HG03280 (cell line): ENCODE data around the gene NUP58.

Experiments
- ATAC-seq: cut with Tn5 transposase; IDR thresholded peaks from one replicate; pipeline ENCODE4 v1.9.1; 2021; ENCODE audit warnings: mild to moderate bottlenecking, moderate library complexity; ENCODE audit not compliant: unreplicated experiment

NUP58 gene, protein sequence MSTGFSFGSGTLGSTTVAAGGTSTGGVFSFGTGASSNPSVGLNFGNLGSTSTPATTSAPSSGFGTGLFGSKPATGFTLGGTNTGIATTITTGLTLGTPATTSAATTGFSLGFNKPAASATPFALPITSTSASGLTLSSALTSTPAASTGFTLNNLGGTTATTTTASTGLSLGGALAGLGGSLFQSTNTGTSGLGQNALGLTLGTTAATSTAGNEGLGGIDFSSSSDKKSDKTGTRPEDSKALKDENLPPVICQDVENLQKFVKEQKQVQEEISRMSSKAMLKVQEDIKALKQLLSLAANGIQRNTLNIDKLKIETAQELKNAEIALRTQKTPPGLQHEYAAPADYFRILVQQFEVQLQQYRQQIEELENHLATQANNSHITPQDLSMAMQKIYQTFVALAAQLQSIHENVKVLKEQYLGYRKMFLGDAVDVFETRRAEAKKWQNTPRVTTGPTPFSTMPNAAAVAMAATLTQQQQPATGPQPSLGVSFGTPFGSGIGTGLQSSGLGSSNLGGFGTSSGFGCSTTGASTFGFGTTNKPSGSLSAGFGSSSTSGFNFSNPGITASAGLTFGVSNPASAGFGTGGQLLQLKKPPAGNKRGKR

DNA sequence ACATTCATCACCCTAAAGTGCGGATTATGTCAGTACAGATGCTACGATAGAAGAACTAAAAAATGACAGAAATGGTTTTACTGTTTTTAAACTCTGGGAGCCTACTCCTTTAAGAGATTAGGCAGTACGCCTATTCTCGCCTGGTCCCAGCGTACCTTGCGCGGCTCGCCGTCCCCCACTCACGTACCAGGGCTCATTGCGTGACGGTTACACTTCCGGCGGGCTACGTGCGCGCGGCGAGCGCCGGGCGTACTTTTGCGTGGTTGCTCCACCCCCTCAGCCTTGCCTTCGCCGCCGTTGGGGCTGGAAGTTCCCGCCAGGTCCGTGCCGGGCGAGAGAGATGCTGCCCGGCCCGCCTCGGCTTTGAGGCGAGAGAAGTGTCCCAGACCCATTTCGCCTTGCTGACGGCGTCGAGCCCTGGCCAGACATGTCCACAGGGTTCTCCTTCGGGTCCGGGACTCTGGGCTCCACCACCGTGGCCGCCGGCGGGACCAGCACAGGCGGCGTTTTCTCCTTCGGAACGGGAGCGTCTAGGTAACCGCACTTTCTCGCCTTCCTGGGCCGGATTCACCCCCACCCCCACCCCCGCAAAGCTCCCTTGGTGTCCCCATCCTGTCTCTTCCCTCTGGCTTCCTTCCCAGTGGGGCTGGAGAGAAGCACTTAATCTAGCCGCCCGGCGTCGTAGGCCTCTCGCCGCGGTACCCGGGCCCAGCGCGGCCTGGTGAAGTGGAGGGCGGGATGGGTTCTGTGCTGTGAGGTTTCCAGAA is at the start of gene NUP58:
TSS of gene NUP58 (plus strand) at position 279 of the 767 bp plus-strand sequence. CDS start at position 428, 149 bp downstream.
- peak; percentile 99 for ATAC-seq

DNA sequence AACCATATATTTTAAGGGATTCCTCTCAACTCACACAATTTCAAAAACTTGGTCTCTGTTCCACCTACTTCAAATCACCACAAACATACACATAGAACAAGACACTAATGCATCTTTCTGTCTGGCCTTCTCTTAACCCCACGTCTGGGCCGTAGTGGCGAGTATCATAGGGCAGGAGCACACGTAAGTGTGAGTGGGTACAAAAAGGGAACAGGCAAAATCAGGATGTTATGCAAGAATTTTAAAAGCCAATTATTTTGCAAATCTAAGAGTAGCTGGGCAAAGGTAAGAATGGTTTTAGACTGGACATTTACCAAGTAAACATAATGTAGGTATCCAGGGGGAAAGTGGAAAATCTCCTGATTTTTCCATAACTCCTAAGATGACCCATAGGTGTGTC is 49.2 kb upstream of the NUP58 start:
- no peak for ATAC-seq

DNA sequence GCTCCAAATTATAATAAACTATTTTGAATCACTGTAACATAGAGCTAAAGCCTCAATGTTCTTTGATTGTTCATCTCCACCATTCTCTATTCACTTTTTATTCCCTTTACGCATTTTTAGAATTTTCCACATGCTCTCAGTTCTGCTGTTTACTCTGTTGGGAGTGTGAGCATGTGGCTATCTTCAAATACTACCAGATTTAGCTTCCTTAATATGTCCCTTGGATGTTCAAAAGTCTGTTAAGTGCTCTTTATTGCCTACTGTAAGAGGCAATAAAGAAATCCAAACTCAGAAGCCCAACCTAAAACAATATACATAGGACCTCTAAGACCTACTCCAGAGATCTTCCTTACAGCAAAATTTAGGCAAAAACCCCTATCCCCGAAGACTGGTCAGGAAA is 48.7 kb upstream of the NUP58 start:
- ATAC-seq = no peak

DNA sequence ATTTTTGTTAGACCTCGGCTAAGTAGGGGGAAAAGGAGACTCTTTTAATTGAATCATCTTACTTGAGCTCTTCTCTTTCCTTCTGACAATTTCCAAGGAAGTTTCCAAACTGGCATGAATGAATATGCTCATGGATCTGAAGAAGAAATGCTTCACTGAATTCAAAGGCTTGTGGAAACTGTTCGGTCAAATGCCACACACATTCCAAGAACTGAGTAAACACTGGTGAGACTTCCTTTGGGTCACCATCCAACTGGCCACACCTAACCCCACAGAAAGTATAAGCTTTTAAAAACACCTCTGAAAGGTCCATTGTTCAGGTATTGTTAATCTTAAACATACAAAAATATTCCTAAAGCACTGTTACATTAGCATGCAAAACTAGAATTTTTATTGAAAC is 47.7 kb upstream of the NUP58 start:
- ATAC-seq = no peak

DNA sequence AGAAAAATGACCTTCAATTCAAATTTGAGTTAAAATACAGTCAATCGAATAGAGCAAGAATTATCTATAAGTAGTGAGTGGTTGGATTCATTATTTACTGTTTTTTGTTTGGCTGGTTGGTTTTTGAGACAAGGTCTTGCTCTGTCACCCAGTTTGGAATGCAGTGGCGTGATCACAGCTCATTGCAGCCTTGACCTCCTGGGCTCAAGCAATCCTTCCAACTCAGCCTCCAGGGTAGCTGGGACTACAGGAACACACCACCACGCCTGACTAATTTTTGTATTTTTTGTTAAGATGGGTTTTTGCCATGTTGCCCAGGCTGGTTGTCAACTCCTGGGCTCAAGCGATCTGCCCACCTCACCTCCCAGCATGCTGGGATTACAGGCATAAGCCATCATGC is 39.2 kb upstream of the NUP58 start:
- no peak for ATAC-seq

DNA sequence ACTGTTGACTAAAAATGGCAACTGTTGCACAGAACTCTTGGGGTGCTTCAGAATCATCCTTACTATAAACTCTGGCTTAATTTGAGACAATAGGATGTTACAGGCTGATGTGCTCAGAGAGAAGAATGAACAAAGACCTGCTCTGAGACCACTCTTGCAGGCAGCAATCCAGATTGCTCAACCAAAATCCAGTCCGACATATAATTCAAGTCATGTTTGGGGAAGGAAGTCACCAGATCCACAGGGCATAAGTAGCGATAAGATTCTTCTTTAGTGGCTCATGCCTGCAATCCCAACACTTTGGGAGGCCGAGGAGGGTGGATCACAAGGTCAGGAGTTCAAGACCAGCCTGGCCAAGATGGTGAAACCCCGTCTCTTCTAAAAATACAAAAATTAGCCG is 34.7 kb upstream of the NUP58 start:
- no peak for ATAC-seq

DNA sequence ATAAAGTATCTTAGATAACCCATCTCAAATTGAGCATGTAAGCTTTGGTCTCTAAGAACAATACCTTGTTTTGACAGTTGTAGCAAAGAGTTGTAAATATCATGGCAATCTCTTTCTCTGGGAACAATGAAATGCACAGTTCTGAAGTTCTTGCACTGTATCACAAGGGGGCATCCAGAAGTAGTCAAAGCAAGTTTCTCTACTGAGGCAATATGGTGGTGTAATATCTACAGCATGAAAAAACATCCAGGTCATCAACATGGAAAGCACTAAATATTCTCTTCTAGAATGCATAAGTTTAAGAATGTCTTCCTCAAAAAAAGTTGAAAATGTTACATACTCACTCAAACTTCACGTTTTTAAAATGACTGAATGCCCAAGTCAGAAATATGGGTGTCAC is 33.7 kb upstream of the NUP58 start:
- ATAC-seq = no peak

DNA sequence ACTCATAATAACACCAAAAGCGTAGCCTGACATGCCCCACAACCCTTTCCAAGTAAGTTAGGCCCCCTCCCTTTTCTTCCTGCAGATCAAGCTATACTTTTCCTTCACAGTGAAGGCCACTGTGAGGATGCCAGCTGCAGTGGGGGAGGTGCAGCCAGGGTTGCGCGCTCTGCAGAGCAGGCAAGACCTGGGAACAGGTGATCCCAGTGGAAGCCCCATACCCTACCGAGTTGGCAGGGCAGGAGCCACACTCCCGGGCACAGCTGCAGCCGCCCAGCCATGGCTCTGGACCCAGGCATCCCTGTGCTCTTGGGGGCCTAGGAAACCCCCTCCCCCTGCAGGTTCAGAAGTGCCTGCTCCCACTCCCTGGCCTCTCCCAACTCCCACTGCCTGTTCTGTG is 32.9 kb upstream of the NUP58 start:
- no peak for ATAC-seq

DNA sequence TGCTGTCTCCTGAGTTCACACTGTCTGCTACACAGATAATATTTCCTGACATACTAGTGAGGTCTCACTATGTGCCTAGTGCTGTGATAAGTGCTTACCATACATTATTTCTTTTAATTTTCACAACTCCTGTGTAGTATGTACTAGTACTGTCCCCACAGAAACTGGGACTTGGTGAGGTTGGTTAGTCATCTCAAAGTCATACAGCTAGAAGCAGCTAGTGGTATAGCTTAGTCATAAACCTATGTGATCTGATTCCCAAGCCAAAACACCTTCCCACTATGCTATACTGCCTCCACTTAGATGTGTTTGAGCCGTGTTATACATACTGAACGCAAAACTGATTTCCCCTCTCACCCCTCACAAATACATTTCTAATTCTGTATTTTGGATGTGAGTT is 24.7 kb upstream of the NUP58 start:
- no peak for ATAC-seq

DNA sequence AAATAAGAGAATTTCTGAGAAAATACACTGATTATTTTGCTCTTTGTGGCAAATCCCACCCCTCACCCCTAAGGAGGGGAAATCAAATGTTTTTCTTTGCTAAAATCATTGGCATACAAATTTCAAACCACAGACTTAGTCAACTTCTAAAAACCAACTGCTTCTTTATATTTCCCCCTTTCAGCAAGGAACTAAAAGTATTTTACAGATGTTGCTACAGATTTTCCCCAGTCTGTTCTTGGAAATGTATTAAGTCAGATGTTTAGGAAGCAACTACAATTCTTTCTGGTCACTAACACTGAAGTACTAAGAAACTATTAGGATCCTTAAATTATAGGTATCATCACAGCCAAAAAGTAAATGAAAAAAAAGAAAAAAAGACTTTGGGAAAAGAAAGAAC is 21.0 kb upstream of the NUP58 start:
- ATAC-seq = no peak

DNA sequence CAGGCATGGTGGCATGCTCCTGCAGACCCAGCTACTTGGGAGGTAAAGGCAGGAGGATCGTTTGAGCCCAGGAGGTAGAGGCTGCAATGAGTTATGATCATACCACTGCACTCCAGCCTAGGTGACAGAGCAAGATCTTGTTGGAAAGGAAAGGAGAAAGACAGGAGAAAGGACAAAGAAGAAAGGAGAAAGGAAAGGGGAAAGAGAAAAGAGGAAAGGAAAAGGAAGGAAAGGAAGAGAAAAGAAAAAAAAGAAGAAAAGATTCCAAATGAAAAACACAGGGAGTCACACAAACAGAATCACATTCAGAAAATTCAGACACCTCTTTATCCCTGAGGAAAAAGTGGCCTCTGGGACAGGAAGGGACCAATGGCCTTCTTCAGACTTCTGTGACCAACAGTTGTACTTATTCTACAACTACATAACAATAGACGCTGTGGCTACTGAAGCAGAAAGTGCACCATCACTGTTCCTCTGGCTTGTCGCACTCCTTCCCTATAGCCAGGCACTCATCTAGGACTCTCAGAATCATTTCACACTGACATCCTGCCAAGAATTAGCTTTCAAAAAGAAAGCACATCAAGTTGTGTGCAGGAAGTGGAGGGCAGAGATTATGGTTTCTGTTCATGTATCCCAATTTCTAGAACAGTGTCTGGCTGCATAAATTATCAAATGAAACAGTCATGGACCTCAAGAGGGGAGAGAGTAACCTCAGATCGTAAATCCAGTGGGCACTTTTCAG is 20.1 kb upstream of the NUP58 start:
- peak; percentile 53 for ATAC-seq

DNA sequence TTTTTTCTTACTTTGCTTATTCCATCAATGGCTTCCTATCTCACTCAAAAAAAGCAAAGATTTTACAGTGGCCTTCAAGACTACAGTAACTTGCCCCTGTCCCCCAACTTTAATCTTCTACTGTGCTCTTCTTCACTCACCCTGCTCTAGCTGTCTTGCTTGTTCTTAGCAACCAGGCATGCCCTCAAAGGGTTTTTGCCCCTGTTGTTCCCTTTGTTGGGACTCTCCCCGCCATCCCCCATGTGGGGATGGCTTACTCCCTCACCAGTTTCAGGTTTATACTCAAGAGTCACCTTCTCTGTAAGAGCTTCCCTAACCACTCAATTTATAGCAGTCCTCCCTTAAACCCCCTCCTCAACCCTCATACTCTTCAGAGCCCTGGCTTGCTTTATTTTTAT is 19.5 kb upstream of the NUP58 start:
- peak; percentile 25 for ATAC-seq

DNA sequence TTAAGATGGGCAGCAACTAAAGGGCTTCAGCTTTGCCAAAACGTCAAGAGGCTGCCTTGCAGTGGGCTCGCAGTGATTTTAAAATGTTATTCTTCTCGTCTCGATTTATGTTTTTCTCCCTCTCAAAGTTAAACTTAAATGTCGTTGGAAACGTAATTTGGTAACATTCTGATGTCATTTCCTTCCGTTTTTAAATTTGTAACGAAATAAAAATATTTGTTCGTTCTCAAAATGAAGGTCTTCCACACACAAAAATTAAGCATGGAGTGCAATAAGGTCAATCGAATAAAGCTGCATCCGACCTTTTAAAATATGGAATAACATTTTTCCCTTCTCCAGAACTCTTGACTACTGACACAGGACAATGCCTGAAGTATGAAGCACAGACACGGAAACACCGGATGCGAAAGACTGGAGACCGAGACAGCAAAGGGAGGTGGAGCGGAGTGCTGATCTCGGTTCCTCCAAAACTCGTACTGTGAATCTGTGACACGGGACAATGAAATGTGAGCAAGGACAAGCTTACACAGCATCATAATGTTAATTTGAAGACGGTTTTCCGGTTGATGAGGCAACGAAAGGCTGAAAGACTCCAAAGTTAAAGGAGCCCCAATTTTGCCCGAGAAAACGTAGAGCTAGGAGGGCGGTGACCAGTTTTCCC is 15.0 kb upstream of the NUP58 start:
- ATAC-seq = no peak

DNA sequence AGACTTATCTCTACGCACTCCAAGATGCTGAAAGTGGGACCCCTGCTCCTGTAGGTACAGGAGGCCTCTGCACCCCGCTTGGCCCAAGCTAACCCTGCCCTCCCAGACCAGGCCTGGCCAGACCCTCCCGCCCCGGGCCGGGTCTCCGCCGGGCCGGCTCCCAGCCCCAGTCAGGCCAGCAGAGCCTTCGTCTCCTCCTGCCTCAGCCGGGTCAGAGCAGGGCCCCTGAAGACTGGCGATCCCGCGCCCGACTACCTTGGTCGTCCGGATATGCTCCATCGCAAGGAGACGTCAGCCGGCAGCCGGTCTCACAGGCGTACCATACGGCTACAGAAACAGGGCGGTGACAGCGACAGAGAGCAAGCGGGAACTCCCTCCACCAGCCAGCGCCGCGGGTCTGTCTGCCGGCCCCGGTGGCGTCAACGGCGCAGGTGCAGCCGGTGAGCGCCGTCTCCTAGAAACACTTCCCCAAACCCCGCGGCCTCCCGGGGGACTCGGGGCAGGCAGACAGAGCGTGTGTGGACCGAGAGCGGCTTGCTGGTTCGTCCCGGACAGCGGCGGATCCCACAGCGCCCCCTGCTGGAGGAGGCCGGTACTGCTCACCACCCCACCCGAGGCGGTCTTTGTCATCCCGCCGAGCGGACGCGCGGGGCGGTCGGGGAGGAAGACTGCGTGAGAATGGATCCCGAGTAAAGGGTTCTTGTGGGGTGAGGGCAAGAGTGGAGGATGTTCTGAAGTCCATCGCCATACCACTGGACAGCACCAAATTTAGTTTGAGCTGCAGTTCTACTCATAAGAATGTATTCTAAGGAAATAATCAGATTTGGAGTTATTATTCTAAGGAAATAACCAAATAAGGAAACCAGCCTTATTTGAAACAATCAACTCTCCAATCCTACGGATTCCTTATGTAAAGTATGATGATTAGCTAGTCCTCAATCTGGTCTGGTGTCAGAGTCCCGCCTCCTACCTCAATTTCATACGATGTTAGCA is 14.2 kb upstream of the NUP58 start, which contains the start of gene MTMR6:
TSS of gene MTMR6 (minus strand) at position 520 of the 993 bp plus-strand sequence. CDS start at position 279, 241 bp downstream.
- peak; percentile 98 for ATAC-seq

DNA sequence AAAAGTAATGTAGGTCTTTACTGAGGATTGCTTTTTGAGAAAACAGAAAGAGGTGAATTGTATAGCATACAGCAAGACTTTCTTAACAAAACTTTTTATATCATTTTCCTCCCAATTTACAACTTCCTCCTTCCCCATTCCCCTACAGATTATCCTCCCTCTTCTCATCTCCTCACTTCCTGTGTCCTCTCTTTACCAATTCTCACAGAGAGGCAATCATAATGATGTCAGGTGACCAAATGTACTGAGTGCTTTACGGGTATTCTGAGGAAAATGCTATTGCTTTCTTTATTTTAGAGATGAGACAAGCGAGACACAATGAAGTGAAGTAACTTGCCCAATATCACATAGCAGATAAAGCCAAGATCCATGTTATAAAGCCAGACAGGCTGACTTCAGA is 12.5 kb upstream of the NUP58 start:
- ATAC-seq = no peak

DNA sequence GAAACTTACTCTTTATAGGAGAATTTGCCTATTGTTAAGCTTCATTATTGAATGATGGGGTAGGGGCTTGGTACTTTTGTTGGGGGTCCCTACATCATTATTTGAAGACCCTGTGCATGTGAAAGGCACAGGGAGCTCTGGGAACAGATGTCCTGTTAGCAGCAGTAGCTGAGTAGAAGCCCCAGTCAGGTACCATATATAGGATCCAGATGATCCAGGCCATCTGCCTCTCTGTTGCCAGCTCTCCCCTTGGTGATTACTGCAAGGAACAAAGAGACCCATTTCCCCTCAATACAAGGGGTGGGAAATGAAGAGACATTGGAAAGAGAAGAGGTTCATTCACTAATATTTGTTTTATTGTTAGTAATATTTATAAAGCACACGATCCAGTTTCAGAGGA is 9.7 kb upstream of the NUP58 start:
- no peak for ATAC-seq

DNA sequence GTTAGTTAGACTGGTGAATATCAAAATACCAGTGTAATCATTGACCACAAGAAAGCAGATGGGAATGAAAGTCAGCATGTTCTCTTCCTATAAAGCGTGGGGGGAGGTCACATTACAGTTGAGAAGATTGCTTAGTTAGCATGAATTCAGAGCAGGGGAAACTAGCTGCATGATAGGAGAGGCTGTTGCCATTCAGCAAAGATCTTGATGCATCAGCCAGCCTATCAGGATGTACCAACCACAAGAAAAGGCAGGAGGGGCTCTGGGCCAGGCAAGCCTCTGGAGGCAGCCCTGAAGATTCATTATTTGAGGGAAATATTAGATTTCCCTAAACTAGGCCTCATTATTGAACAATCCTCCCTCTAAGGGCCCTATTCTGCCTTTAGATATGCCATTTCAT is 9.1 kb upstream of the NUP58 start:
- no peak for ATAC-seq

DNA sequence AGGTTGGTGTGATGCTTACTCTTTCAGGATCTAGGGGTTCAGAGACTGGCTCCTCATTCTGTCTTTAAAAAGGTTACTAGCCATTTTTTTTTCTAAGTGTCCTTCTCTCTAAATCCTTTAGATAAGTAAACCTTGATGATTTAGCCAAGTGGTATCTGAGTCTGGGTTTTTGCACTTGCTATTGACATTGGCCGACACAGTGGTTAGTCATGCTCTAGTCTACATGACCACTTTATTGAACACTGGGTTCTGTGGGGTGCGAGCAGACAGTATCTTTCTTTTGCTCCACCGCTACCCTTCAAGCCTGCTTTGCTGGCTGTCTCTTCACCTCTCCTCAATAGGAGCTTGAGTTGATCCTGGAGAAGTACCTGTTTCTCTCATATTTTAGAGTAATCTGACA is 6.2 kb upstream of the NUP58 start:
- no peak for ATAC-seq

DNA sequence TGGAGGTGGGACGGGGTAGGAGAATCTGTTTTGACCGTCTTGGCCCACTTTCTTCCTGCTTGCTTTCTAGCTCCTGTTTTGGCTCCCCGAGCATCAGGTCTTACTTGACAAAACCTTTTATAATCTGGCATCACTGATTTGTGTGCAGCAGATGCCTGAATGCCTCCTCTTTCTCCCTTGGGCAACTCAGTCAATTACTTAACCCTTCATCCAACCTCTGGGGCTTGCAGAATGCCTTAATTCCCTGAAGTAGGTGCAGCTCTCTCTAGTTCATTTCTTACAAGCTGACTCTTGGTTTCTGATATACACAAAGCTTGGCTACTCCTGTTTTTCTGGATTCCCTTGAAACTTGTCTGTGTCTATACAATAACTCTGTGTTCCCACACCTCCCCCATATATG is 5.7 kb upstream of the NUP58 start:
- no peak for ATAC-seq
